IMR-90 (cell line): ENCODE results near the gene ARF1.

ENCODE experiments used
- BHLHE40 ChIP-seq: fragments of 150-350 bp; IDR thresholded peaks from 2 replicates; pipeline ENCODE4 v1.6.1; 2016; ENCODE audit warnings: mild to moderate bottlenecking, low read depth, low read length
- CTCF ChIP-seq: conservative IDR thresholded peaks from 2 replicates; pipeline ENCODE4 v1.5.1; 2012; ENCODE audit warnings: mild to moderate bottlenecking, low read depth, low read length, improper control_type of control experiment
- MXI1 ChIP-seq: IDR thresholded peaks from 2 replicates; pipeline ENCODE4 v1.6.1; 2012; ENCODE audit warnings: low read depth, mild to moderate bottlenecking, low read length, moderate library complexity, borderline replicate concordance
- NFE2L2 ChIP-seq: fragments of 150-350 bp; IDR thresholded peaks from 2 replicates; pipeline ENCODE4 v1.6.1; 2016; ENCODE audit warnings: low read depth, mild to moderate bottlenecking, low read length
- POLR2A ChIP-seq: IDR thresholded peaks from 2 replicates; pipeline ENCODE4 v1.6.1; 2012; ENCODE audit warnings: mild to moderate bottlenecking, low read depth, low read length
- RAD21 ChIP-seq: IDR thresholded peaks from 2 replicates; pipeline ENCODE4 v1.6.1; 2012; ENCODE audit warnings: low read length, improper control_type of control experiment

GRCh38 chr1:228114827-228115226 is 32.3 kb downstream of the ARF1 start:
- TF ChIP-seq CTCF (no peak), POLR2A (no peak), NFE2L2 (no peak), MXI1 (no peak), BHLHE40 (no peak), RAD21 (no peak)
